CD4-positive, alpha-beta T cell treated with Interleukin-6 at 100 ng/mL for 8 hours (primary cell): ENCODE results near the gene ALG6.
"Not testable (repeated sequence)": the region's sequence is repeated elsewhere in the genome, so short reads cannot be mapped to it uniquely, and the experiment has no call there.

Experiments
- DNase-seq: peaks from one replicate; pipeline ENCODE4 v3.0.0-alpha.2; 2020; ENCODE audit warnings: mixed read lengths, low spot score

ALG6 gene

GRCh38 chr1:63414691-63415365 is 47.4 kb downstream of the ALG6 start:
- DNase-seq: no peak

DNA sequence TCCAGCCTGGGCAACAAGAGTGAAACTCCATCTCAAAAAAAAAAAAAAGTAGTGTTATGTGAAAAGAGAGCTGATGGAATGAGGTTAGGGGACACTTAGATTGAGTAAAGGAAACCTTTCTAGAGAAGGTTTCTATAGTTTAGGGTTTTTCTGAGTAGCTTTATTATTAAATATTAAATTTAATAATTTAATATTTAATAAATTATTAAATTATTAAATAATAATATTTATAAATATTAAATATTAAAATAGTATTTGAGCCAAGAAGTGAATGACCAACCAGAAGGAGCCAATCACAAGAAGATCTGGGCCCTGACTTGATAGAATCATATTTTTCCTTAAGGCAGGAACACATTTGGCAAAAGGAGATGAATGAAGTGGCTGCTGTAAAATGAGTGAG is 50.7 kb downstream of the ALG6 start:
- no peak for DNase-seq

GRCh38 chr1:63420746-63421145 is 53.3 kb downstream of the ALG6 start:
- not testable (repeated sequence) for DNase-seq

DNA sequence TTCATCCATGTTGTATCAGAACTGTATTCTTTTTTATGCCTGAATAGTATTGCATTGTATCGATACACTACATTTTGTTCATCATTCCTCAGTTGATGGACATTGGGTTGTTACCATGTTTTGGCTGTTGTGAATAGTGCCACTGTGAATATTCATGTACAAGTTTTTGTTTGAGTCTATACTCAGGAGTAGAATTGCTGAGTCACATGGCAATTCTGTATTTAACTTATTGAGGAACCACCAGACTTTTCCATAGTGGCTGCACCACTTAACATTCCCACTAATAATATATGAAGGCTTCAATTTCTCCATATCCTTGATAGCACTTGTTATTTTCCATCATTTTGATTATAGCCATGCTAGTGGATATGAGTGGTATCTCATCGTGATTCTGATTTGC is 56.2 kb downstream of the ALG6 start:
- no peak for DNase-seq

GRCh38 chr1:63428815-63429214 is 61.4 kb downstream of the ALG6 start:
- no peak for DNase-seq

DNA sequence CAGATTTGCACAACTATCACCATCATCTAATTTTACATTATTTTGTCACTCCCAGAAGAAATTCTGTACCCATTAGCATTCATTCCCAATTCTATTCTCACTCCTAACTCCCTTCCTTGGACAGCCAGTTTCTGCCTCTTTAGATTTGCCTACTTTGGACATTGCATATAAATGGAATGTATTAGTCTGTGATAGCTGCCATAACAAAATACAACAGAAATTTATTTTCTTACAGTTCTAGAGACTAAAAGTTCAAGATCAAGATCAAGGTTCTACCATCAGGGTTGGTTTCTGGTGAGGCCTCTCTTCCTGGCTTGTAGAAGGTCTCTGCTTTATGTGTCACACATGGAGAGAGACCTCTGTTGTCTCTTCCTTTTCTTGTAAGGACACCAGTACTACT is 61.9 kb downstream of the ALG6 start:
- no peak for DNase-seq

GRCh38 chr1:63435161-63435560 is 67.7 kb downstream of the ALG6 start:
- DNase-seq: no peak

DNA sequence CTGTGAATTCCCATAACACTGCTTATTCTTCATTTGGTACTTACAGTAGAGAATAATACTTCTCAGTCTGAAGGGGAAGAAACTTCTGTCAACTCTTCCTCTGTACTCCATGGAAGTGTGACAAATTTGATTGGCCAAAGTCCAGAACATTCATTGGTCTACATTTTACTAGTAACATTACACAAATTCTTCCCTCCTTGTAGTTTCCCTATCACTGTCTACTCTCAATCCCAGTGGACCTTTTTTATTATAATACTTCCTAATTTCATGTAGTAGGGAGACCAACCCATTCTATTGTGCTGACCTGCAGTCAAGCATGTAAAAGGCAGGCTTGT is 74.7 kb downstream of the ALG6 start:
- DNase-seq: no peak

DNA sequence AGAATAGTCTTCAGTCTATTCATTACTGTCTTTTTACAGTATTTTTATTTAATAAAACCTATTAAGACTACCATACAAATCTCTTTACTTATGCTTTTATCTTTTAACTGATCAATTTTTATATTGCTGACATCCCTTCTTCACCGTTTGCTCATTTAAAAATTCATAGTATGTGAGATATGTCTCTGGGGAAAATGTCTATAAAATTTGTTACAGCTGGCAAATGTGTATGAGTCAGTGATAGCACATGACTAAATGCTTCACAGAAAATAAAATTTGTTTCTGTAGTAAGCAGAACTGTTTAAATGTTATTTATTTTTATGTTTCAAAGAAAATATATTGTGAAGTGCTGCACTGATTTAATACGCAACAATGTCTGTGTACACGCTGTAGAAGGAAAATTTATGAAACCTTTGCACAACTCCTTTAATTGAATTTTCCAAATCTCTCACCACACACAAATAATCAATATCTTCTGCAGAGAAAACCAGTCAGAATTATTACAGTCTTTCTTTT is 81.4 kb downstream of the ALG6 start:
- DNase-seq: no peak

GRCh38 chr1:63450416-63450815 is 83.0 kb downstream of the ALG6 start:
- no peak for DNase-seq

DNA sequence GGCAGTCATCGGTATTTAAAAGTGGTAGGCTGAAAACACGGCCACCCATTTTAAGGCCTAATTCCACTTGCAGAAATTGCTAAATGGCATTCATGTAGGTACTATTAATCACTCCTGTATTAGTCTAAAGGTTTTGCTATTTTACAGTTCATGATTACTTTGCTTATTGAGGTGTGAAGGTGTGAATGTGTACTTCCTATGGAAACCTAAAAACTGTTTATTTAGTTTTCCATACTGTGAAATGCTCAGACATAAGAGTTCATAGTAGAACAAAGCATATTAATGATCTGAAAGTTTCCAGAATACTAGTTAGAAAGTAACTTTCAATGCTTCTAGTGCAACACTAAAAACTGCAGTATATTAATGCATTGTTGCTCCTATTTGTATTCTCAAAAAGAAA is 85.8 kb downstream of the ALG6 start:
- no peak for DNase-seq

GRCh38 chr1:63454269-63454668 is 86.8 kb downstream of the ALG6 start:
- DNase-seq: no peak

DNA sequence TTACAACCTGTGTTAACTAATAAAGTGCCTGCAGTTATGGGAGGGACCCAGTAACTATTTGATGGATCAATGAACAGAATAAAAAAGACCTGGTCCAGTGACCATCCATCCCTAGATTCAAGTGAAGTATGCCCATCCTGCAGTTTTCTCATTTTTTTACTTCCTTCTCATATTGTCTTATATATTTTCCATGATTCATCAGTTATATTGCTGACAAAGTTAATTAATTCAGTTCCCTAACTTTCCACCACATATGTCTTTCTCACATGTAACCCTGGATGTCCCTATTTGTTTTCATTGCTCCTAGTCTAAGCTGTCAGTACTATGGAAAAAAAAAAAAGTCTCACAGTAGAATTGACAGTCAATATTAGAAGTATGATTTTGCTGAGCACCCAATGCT is 91.3 kb downstream of the ALG6 start:
- no peak for DNase-seq

DNA sequence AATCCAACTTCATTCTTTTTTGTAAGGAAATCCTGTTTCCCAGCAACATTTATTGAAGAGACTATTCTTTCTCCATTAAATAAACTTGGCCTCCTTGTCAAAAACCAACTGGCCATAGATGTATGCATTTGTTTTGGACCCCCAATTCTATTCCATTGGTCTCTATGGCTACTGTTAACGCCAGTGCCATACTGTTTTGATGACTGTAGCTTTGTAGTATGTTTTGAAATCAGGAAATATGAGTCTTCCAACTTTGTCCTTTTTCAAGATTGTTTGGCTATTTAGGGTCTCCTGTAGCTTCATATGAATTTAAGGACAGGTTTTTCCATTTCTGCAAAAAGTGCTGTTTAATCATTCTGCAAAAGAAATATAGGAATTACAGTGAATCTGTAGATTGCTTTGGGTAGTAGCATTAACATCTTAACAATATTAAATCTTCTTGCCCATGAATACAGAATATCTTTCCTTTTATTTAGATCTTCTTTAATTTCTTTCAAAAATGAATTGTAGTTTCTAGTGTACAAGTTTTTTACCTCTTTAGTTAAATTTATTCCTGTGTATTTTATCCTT is 94.3 kb downstream of the ALG6 start:
- DNase-seq: no peak

GRCh38 chr1:63463248-63463647 is 95.8 kb downstream of the ALG6 start:
- DNase-seq: no peak

GRCh38 chr1:63466181-63466580 is 98.8 kb downstream of the ALG6 start:
- no peak for DNase-seq

DNA sequence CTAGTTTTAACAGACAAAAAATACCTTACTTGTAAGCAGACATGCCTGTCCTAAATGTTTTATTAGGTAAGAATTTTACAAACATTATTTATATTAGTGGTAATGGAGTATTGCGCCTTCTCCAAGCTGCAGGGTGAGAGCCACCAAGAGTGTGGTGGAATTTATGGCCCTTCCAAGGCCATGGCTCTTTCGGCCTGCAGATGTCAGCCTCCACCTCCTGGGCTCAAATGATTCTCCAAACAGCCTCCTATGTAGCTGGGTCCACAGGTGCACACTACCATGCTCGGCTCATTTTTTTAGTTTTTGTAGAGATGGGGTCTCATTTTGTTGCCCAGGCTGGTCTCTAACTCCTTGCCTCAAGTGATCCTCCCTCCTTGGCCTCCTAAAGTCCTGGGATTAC is 99.3 kb downstream of the ALG6 start:
- DNase-seq: no peak

DNA sequence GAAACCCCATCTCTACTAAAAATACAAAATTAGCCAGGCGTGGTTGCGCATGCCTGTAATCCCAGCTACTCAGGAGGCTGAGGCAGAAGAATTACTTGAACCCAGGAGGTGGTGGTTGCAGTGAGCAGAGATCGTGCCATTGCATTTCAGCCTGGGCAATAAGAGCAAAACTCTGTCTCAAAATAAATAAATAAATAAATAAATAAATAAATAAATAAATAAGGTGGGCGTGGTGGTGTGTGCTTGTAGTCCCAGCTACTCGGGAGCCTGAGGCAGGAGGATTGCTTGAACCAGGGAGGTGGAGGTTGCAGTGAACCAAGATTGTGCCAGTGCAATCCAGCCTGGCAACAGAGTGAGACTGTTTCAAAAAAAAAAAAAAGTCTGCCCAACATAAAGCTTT is 101.3 kb downstream of the ALG6 start:
- not testable (repeated sequence) for DNase-seq

- no peak for DNase-seq
These were observed 108.3 kb downstream of the ALG6 start for GRCh38 chr1:63475761-63476160.

DNA sequence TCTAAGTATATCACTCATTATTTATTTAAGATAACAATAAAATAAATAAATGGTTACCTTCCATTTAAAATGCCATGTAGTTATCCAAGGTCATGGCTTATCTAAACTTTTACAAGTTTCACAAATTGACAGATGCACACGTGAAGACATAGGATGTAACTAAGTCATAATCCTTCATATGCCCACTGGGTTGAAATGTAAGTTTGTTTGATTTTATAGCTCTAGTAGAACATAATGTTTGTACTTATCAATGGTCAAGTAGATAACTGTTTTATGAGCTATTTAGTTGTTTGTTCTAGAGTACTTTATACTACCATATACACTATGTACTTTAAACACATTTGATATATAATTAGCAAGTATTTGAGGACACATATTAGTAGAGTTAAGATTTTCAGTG is 112.6 kb downstream of the ALG6 start:
- no peak for DNase-seq

GRCh38 chr1:63486629-63487028 is 119.2 kb downstream of the ALG6 start:
- no peak for DNase-seq

GRCh38 chr1:63487336-63488065 is 120.1 kb downstream of the ALG6 start:
- no peak for DNase-seq
